Inflammatory macrophage treated with lipopolysaccharide for 1 hour (primary cell): Measurements from ENCODE around the gene FBXL15.

Source experiments
- DNase-seq, 2 donors: peaks; one replicate each; pipeline ENCODE4 v3.0.0-alpha.2; 2020 to 2022

The FBXL15 gene

GRCh38 chr10:102420714-102421506 is at the start of gene FBXL15:
TSS of gene FBXL15 (plus strand) at chr10:102420836. CDS start at chr10:102421130, 294 bp downstream.
- peak; percentile 94 to 99 for DNase-seq

GRCh38 chr10:102371295-102371694 is 49.3 kb upstream of the FBXL15 start:
- DNase-seq: no peak

DNA sequence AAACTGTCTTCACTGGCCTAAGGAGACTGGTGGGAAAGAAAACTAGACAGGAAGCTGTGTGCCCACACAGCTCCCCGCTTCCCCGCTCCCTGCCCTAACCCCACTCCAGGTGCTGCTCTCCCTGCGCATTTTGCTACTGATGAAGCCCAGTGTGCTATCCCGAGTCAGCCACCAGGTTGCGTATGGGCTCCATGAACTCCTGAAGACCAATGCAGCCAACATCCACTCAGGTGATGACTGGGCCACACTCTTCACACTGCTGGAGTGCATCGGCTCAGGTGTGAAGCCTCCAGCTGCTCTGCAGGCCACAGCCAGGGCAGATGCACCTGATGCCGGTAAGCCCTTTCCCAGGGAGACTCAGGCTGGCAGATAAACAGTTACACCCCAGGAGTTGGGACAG is 45.4 kb upstream of the FBXL15 start:
- no peak for DNase-seq

DNA sequence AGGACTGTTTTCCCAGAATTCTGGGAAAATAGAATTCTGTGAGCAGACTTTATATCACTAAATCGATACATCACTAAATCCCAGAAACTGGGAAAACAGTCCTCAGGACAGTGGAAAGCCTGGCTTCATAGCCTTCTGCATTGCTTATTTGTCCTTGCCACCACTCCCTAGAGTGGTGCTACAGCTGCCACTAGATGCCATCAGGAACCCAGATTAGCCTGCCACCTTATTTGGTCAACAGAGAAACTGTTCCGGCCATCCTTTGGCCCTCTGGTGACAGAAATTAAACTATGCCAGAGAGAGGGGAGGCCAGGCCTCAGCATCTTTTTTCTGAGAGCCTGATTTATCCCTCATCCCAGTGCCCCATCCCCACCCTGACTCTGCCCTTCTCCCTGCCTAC is 44.8 kb upstream of the FBXL15 start:
- no peak for DNase-seq

DNA sequence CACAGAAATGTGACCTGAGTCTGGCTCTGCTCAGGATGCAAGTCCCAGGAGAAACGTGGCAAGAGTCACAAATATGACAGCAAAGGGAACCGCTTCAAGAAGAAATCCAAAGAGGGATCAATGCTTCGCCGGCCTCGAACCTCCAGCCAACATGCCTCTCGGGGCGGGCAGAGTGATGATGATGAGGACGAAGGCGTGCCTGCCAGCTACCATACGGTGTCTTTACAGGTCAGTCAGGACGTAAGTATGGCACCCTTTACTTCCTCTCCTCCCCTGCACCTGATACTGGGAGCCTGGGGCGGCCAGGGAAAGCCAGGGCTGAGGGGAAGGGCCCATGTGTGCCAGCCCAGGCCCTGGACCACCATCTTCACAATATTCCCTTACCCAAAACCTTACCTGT is 43.7 kb upstream of the FBXL15 start:
- no peak for DNase-seq

GRCh38 chr10:102379383-102379782 is 41.3 kb upstream of the FBXL15 start:
- no peak for DNase-seq

DNA sequence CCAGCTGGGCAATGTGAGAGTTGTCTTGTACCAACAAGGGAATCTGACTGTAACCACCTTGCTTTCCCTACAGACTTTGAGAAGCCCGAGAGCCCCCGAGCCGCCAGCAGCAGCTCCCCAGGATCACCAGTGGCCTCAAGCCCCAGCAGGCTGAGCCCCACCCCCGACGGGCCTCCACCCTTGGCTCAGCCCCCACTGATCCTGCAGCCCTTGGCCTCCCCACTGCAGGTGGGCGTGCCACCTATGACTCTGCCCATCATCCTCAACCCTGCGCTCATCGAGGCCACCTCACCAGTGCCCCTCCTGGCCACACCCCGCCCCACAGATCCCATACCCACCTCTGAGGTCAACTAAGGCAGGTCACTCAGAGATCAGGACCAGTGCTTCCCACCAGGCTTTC is 38.7 kb upstream of the FBXL15 start:
- no peak for DNase-seq

DNA sequence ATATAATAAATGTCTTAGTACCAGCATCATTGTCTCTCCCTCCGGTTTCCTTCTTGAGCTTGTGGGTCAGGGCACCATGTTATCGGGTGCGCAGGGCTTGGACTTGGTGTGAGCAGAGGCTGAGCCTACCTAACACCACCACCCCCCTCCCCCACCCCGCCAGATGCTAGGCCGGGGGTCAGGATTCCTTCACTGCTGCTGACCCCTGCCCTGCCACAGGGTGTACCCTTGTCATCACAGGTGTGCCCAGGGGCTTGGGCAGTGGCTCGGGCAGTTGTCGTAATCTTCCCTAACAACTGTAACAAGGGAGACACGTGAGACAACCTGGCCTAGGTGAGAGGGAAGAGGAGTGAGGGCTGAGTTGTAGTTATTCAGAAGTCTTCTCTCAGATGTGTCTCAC is 37.8 kb upstream of the FBXL15 start:
- DNase-seq: no peak

DNA sequence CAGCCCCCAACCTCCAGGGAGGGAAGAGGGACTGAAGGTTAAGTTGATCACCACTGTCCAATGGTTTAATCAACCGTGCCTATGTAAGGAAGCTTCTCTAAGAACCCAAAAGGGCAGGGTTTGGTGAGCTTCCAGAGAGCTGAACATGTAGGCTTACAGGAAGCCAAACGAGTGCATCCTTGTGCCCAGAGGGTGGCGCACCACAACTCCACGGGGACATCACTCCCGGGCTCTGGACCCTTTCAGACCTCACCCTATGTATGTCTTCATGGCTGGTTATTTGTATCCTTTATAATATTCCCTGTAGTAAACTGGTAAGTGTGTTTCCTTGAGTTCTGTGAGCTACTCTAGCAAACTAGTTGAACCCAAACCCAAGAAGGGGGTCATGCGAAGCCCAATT is 36.6 kb upstream of the FBXL15 start:
- DNase-seq: no peak

DNA sequence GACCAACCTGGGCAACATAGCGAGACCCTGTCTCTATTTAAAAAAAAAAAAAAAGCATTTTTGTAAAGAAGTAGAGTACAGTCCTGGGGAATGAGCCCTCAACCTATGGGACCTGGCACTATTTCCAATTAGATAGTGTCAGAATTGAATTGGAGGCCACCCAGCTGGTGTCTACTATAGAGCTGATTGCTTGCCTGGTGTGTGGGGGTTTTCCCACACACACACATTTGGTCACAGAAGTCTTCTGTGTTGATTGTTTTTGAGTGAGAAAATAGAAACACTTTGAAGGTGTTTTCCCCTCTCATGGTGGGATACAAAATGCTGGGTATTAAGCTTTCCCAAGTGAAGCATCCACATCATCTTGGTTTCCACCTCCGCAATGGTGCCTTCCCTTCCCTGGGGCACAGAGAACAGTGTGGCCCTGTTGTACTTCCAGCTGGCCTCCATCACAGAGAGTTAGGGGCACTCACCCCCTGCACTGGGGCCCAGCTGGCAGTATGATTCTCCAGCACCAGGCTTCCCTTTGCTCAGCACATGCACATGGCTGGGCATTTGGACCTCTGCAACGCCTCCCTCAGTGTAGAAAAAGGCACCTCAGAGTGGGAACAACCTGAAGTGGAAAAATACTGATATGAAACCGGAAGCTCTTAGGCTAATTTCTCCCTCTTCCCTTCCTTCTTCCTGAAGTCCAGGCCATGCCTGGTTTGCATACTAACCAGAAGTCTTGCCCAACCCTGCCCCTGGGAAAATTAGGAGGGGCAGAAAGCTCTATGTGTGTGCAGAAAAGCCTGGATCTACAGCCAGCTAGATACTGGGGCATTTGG is 35.8 kb upstream of the FBXL15 start:
- DNase-seq: peak; percentile 53 to 67

- no peak for DNase-seq
These were observed 30.7 kb upstream of the FBXL15 start for GRCh38 chr10:102389894-102390293.

GRCh38 chr10:102392306-102392705 is 28.3 kb upstream of the FBXL15 start:
- no peak for DNase-seq

DNA sequence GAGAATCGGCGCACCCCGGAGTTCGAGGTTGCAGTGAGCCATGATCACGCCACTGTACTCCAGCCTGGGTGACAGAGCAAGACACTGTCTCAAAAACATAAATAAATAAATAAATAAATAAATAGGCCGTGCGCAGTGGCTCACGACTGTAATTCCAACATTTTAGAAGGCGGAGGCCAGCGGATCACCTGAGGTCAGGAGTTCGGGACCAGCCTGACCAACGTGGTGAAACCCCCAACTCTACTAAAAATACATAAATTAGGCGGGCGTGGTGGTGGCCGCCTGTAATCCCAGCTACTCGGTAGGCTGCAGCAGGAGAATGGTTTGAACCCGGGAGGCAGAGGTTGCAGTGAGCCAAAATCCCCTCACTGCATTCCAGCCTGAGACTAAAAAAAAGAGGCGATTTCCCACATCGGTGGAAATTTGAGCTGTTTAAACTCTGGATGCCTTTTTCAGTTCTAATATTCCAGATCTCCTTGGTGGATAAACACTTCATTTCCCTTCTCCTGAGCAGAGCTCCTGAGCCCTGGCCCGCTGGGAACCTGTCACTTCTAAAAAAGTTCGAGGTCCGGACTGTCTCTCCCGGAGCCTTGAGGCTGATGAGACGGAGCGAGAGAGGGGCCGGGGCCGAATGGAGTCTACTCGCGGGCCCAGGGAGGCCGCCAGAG is 27.1 kb upstream of the FBXL15 start:
- DNase-seq: no peak

- peak; percentile 98 to 100 for DNase-seq
These were observed 26.4 kb upstream of the FBXL15 start for GRCh38 chr10:102394079-102394800.

- peak; percentile 93 to 96 for DNase-seq
These were observed 25.7 kb upstream of the FBXL15 start for GRCh38 chr10:102394801-102395399.

- DNase-seq: peak; percentile 96 to 98
These were observed 25.0 kb upstream of the FBXL15 start, which contains the start of gene NFKB2 for GRCh38 chr10:102395400-102396316. TSS of gene NFKB2 (plus strand) at chr10:102395705. CDS start at chr10:102395960, 255 bp downstream.

DNA sequence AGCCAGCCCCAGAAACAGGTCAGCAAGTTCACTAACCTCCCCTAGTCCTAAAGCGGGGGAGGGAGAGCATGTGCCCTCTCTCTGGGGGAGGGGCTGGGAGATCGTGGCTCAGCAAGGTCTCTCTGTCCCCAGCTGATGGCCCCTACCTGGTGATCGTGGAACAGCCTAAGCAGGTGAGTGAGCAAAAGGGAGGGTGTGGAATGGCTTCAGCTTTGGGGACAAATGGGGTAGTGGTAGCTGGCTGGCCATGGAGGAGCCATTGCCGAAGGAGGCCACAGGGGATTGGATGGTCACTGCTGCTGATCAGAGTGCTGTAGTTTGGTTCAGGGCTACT is 24.4 kb upstream of the FBXL15 start:
- peak in 1 of 2 donors; percentile 35 for DNase-seq

- DNase-seq: no peak
These were observed 23.9 kb upstream of the FBXL15 start for GRCh38 chr10:102396730-102397151.

DNA sequence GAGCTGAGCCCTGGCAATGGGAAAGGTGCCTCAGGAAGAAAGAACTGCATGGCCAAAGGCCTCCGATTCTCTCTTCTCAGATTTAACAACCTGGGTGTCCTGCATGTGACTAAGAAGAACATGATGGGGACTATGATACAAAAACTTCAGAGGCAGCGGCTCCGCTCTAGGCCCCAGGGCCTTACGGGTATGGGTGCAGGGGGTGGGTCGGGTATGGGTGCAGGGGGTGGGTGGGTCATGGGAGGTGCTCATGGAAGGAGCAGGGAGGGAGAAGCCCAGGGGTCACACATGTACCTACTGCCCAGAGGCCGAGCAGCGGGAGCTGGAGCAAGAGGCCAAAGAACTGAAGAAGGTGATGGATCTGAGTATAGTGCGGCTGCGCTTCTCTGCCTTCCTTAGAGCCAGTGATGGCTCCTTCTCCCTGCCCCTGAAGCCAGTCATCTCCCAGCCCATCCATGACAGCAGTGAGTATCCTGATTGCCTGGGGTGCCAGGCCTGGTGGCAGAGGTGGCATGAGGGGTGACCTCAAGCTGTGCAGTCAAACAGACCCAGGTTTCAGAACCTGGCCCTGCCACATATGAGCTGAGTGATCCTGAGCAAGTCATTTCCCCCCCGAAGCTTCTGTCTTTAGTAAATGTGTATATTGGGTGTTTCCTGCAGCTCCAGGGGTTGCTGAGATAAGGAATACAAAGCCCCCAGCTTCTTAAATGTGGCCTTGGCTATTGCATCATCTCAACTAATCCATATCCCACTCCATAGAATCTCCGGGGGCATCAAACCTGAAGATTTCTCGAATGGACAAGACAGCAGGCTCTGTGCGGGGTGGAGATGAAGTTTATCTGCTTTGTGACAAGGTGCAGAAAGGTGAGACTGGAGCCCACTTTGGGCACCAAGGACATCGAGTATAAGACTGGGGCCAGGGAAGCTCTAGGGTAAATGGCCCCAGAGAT is 23.1 kb upstream of the FBXL15 start:
- DNase-seq: no peak
